Activated CD8-positive, alpha-beta memory T cell treated with anti-CD3 and anti-CD28 coated beads for 36 hours (primary cell): Measurements from ENCODE around the gene AIG1. TPM values are rescaled to one million over a fixed set of nuclear protein-coding genes. Genes with fewer than 3 reads are reported as not detected.
"Not testable (repeated sequence)": the region's sequence is repeated elsewhere in the genome, so short reads cannot be mapped to it uniquely, and the experiment has no call there.

Experiments
- CTCF ChIA-PET: fragments of 350-600 bp; sonication (Branson Sonifier 250); formaldehyde crosslinking; loops from one replicate; lab custom pipeline; 2021; ENCODE audit warnings: antibody characterized with exemption; lab: Charles Lee
- POLR2A ChIA-PET: fragments of 350-600 bp; sonication (Branson Sonifier 250); formaldehyde crosslinking; loops from one replicate; lab custom pipeline; 2021; ENCODE audit warnings: antibody characterized with exemption; lab: Charles Lee
- total RNA-seq, 2 experiments: library from RNA; stranded (reverse); gene quantifications; one replicate each; pipeline ENCODE4 v1.2.3, GENCODE V29; 2021

Gene AIG1
- total RNA-seq, 2 experiments from 2014 or later = 11.1 to 11.2 TPM

DNA sequence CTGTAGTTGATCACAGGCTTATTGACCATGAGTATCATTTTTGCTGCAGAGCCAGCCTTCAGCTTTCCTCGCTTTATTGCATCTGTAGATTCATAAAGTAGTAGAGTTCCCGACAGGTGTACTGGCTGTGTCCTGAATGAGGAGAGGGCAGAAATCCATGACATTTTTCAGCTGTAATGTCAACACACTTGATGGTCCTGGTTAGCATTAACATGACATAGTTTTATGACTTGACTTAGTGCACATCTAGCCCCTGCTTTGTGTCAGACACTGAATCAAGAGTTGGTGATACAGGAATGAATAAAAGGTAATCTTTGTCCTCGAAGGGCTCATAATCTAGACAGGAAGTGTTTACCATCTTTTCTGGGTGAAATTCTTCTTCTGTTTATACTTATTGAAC lies 55.0 kb downstream of the AIG1 start:
- ChIA-PET CTCF (no interaction called here), POLR2A (no interaction called here)

DNA sequence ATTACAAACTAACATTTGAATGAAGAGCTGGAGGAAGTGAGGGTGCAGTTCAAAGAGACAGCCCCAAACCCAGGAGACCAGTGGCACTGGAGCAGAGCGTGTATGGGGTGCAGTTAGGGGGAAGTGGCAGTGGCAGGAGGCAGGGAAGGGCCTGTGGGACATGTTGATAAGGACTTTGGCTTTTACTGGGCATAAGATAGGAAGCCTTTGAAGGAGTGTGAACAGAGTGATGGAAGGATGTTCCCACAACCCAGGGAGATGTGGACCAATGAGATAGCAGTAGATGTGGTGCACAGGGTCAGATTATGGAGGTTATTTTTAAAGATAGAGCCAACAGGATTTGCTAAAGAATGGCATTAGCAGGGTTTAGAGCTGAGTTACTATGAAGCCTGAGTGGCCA lies 56.4 kb downstream of the AIG1 start:
- POLR2A ChIA-PET = no interaction called here
- CTCF ChIA-PET = no interaction called here

DNA sequence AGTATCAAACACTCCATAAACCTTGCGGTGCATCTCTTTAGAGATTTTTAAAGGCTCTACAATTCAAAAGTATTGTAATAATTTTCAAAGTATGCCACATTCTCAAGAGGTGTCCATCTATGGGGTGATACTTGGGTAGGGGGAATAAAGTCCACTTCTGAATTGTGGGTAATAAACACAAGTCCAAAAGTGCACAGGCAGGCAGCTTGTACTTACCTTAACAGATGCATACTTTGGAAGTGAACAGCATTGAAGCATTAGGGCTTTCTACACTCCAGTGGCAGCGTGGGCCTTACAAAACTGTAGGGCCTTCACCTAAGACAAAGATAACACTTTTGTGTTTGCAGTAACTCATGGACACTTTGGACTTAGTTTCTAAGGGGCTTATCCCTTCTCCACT lies 58.6 kb downstream of the AIG1 start:
- ChIA-PET POLR2A (no interaction called here), CTCF (no interaction called here)

DNA sequence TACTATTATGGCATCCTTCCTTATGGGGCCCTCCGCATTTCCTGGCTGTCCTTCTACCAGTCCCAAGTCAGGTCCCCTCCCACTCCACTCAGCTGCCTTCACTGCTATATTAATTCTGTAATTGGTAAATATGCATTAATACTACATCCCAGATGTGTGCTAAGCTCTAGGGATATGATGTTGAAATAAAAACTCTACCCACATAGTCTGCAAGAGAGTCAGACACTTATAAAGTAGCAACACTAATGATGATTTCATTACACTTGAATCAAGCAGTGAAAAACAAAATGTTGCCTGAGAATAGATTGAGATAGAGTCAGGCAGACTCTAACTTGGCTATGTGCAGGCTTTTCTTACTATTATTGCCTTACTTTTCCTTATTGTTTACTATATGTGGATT lies 62.4 kb downstream of the AIG1 start:
- CTCF ChIA-PET = no interaction called here
- POLR2A ChIA-PET = no interaction called here

DNA sequence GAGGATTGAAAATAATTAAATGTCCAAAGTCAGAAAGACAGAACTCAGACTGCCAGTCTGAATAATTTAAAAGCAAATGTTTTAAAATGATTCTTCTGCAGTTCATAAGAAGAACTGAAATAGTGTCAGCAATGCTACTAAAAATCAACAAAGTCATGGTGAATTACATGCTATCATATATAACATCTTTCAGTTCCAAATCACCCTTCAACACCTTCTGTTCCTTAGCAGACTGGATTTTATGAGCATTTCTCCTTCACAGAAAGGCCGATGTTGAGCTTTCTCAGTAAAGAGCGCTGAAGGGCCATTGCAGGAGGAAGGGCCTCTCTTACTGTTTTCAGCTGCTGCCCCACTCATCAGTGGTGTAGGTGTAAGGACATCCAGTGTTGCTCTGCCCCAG lies 63.3 kb downstream of the AIG1 start:
- POLR2A ChIA-PET = no interaction called here
- CTCF ChIA-PET = no interaction called here

DNA sequence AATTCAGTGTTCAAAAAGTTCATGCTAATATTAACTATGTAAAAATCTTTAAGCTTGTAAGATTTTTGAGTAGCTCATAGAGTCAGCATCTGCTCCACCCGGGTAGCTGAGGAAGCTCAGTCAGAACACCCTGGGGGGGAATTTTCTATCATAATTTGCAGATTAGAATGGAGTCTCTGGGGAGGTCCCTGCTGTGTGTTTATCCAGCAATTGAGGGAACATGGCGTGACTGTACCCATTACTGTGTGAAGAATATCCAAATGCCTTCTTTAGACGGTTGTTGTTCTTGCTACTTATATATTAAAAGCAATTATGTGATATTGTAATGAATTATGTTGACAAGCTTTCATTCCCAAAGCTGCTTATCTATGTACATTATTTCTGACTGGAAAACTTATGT lies 64.8 kb downstream of the AIG1 start:
- ChIA-PET CTCF (no interaction called here), POLR2A (no interaction called here)

DNA sequence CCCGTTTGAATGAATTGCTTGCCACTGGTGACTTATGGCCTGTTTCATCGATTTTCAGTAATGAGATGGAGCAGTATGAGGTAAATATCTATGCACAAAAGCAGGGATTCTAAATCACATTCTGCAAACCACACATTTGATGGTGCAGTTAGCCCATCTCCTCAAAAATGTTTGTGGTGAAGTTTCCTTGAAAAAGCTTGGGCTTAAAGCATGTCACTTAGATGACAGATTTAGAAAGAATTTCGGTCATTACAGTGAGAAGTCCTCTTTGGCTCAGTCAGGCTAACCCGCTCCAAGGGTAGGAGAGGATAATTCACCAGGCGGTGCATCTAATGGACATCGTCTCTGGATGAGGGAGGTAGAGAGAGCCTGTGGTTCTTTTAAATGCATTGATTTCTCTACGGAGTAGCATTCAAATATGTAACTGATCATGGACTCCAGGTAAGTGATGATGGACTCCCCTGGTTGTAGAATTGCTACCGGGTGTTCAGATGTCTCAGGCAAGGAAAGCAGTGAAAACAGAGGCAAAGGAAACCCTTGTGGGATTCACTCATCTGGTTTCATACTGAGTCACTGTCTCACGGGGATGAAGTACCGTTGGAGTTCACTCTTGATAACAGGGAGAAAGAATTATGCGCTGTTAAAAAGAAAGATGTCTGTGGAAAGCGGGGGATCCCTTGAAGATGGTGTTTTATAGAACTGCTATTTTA lies 65.3 kb downstream of the AIG1 start:
- CTCF ChIA-PET = no interaction called here
- POLR2A ChIA-PET = no interaction called here

DNA sequence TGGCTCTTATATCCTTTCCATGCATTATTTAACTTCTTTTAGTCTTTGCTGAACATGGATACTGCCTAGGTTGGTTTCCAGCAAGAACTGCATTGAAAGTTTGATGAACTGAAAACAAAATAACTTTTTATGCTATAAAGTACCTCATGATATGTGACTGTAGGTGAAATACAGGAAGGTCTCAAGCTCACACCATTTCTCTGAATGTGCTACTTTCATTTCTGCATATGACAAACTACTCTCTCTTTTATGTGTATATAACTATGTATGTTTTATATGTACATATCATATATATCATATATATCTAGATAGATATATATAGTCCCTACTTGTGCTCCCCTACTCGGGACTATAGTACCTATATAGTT lies 65.9 kb downstream of the AIG1 start:
- POLR2A ChIA-PET = no interaction called here

DNA sequence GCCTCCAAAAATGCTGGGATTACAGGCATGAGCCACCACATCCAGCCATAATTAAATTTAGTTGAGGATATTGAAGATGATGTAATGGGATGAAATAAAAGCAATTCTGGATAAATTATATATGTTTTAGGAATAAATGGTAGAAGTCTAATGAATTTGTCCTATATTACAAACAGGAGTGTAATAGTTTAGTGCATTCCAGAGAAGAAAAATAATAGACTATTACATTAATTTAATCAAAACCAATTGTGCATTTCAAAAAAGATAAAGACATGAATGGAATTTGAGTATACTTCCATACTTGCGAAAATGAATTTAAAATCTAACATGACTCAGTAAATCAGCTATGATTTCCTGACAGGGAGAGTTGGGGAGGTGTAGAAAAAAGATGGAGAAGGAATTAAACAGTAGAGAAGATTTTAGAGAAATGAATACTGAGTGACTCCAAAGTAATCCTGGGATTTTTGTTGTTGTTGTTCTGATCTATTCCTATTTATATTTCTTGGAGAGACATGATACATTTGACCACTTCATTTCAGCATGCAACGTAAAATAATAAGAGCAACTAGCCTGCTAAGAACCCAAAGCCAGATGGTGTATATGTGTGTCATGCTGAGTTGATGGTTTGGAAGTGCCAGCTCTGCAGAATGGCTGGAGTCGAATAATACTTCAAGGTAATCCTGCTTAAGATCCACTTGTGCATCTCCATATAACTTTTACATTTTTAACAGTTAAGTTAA lies 67.4 kb downstream of the AIG1 start:
- POLR2A ChIA-PET = no interaction called here
- CTCF ChIA-PET = no interaction called here

More for the DNA sequence above, 65.9 kb downstream of the AIG1 start:
- CTCF ChIA-PET = no interaction called here

DNA sequence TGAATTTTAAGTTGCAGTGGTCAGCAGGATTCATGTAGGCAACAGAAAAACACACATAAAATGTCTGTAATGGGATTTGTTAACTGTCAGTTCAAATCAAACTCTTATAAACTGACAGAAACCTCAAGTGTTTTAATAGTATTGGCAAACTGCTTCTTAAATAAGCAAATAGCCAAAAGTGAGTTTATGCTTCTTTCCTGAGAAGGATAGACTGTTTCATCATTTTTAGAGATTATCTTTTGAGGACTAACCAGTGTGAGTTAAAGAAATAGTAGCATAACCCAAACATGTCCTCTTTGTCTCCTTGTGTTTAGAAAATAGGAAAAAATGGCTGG lies 68.0 kb downstream of the AIG1 start:
- POLR2A ChIA-PET = no interaction called here
- CTCF ChIA-PET = no interaction called here

DNA sequence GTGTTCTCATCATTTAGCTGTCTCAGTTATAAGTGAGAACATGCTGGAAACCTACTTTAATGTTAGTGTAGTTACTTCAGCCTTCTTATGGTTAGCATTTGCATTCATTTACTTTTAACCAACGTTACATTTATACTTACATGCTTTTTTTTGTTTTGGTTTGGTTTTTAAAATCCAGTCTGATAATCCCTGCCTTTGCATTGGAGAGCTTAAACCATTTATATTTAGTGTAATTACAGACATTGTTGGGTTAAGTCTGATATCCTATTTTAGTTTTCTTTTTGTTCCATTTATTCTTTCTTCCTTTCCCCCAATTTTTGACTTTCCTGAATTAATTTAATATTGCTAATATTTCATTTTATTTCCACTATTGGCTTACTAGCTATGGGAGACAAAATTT lies 70.2 kb downstream of the AIG1 start:
- CTCF ChIA-PET = interaction anchor here (0.6 kb wide), 1 partner anchor 382 kb away, joined by 3 read pairs; no protein-coding TSS in a partner anchor
- POLR2A ChIA-PET = interaction anchor here (0.6 kb wide), 1 partner anchor 8 kb away, joined by 4 read pairs; no protein-coding TSS in a partner anchor

DNA sequence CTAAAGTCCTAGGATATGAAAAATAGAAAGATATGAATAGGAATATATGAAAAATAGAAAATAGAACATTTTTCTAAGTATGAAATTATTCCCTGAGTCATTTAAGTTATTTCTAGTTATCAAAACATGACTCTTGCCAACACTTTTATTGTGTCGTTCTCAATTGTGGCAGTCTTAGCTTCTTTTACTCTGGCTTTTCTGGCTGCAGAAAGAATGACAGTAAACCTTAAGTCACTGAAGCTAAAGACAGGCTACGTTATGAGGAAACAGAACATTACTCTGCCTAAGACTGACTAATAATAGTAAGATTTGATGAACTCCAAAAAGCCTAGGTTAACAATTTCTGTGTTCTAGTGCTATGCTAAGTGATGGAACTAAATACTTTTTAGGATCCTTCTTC lies 74.6 kb downstream of the AIG1 start:
- CTCF ChIA-PET = no interaction called here
- POLR2A ChIA-PET = no interaction called here

DNA sequence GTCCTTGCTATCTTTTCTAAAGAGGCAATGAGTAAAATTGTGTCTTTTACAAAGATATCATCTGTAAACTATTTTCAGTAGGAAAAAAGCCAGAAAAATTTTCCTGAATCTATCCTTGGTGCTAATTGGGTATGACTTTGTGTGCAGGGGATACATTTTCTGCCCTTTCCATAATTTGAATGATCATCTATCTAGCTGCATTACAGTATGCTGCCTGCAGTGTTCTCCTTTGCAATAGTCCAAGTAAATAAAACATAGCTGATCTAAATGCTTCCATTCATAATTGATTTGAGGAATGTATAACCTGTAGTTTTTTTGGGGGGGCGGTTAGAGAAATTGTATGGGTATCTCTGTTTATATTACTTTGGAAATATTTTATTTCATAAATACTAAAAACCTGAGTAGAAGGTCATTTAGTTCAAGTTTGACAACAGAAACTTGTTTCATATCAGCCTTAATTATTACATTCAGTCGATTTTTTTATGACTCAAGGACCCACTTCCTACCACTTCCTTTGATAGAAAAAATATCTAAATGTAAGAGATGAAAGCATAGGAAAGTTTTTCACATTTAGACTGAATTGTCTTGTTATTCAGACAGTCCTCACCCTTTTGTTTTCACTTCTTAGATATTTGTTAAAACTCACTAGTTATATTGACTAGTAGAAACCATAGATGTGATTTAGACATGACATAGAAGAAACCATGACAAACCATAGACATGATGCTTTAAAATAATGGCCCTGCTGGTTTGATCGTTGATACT lies 75.3 kb downstream of the AIG1 start:
- POLR2A ChIA-PET = no interaction called here
- CTCF ChIA-PET = no interaction called here

DNA sequence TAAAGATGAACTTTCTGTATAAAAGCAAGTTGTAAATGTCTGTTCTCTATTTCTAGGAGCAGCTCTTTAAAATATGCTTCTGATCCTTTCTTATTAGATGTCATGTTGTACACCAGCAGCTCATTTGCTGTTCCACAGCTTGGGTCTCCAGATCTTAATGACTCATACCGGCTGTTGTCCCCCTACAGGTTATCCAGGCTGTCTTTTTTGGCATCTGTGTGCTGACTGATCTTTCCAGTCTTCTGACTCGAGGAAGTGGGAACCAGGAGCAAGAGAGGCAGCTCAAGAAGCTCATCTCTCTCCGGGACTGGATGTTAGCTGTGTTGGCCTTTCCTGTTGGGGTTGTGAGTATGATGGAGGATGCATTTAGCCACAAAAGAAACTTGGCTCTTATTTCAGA lies 76.0 kb downstream of the AIG1 start:
- POLR2A ChIA-PET = no interaction called here
- CTCF ChIA-PET = no interaction called here

DNA sequence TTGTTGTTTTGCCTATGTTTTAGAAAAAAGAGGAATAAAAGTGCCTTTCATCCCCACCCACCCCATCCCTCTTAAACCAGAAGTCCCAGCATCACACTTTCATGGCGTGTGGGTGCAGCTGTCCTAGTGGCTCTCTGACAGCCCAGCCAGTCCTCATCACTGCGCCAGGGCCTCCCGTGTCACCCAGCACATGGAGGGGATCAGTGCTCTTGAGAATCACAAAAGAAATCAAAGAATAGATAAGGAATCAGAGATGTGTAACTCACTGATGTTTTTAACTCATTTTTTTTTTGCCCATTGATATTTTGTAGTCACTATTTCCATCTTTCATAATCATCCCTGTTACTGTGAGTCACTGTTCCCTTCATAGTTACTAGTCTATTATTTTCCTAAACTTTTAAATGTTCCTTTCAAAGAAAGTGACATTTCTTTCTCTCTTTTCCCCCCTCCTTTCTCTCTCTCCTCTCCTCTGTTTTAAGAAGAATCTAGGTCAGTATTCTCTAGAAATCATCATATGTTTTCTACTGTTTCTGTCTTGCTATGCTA lies 78.6 kb downstream of the AIG1 start:
- ChIA-PET POLR2A (interaction anchor here (0.6 kb wide), 1 partner anchor 8 kb away, joined by 4 read pairs; no protein-coding TSS in a partner anchor), CTCF (no interaction called here)

DNA sequence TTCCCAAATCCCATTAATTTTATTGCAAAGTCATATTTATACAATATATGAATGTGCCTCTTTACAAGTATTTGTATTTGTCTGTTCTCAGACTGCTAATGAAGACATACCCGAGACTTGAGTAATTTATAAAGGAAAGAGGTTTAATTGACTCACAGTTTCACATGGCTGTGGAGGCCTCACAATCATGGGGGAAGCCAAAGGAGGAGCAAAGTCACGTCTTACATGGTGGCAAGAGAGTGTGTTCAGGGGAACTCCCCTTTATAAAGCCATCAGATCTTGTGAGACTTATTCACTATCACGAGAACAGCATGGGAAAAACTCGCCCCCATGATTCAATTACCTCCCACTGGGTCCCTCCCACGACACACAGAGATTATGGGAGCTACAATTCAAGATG lies 79.2 kb downstream of the AIG1 start:
- POLR2A ChIA-PET, CTCF ChIA-PET: not testable (repeated sequence)

DNA sequence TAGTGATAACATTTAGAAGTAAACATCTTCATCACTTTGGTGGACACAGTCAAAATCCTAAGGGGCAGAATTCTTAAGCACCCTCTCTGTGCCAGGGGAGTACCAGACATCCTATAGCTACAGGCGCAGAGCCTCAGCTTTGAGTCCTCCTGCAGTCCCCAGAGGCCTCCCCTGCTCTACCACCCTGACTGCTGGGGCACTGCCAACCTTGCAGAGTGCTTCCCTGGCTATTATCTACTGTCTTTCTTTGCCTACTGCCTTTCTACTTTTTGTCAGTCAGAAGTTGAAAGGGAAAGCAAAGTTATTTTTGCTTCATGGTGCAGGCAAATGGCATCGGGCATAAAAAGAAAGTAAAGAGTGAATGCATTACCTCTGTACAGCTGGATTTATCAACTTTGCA lies 80.1 kb downstream of the AIG1 start:
- ChIA-PET CTCF (no interaction called here), POLR2A (no interaction called here)

DNA sequence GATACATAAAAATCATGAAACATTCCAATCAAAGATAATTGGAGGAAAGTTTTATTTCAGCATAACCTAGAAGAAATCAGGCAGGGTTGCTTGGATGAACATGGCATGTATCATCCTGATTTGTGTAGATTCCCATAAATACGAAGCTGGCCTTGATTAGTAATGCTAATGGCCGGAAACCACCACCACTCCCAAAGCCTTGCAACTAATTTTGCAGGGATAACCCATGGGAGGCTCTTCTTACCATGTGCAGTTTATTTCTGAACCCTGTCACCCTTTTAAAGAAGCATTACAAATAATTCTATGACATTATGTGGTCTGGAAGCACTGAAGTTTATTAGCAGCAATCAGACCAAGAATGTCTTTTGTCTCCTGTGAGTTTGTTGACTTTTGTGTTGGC lies 80.8 kb downstream of the AIG1 start:
- CTCF ChIA-PET = interaction anchor here (0.6 kb wide), 1 partner anchor 50 kb away, joined by 3 read pairs; no protein-coding TSS in a partner anchor
- POLR2A ChIA-PET = no interaction called here

DNA sequence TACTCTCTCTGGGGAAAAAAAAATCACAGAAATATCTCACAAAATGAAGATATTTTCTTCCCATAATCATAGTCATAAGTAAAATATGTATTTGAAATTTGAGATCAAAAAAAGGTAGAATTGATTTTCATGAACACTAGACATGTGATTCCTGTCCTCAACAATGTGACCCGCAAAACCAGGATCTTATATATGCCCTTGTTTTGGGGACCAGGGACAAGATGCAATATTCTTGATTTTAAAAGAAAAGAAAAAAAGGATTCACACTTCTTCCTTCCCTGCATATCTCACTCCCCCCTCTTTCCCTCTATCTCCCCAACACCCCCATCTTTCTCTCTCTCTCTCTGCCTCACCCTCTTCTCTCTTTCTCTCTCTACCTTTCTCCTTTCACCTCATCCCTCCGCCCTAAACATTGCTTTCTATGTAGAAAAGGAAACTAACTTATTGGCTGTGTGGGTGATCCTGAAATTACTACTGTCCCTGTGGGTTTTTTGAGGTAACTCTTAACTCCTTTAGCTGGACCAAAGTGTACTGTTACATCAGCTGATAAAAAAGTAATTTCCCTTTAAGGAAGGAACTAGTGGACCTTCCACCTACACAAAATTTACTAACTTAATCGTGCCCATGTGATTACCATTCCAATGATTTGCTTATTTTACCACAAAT lies 85.6 kb downstream of the AIG1 start:
- POLR2A ChIA-PET = no interaction called here
- CTCF ChIA-PET = no interaction called here

DNA sequence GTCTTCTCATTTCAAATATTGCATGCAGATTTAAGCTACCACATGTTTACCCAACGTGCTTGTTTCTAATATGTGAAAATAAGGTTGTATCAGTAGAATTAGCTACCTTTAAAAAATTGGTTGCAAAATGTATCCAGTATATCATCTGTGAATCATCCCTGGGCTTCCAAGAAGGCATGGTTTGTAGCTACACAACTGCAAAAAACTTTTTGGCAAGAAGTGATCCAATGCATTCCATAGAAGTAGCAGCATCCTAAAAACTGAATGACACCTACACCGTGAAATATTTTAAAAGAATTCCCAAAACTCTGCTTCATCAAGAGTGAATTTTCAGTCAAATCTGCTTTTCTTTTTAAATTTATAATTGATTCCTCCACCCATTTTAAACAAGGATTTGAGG lies 89.1 kb downstream of the AIG1 start:
- ChIA-PET POLR2A (interaction anchor here (0.6 kb wide), 1 partner anchor 71 kb away, joined by 12 read pairs; no protein-coding TSS in a partner anchor), CTCF (no interaction called here)
